ENCODE data around the gene FBXO38. TPM values are rescaled to one million over a fixed set of nuclear protein-coding genes. Genes with fewer than 3 reads are reported as not detected.

Gene FBXO38
- total RNA-seq, 1 donor from 2014 or later = 64.3 TPM

DNA sequence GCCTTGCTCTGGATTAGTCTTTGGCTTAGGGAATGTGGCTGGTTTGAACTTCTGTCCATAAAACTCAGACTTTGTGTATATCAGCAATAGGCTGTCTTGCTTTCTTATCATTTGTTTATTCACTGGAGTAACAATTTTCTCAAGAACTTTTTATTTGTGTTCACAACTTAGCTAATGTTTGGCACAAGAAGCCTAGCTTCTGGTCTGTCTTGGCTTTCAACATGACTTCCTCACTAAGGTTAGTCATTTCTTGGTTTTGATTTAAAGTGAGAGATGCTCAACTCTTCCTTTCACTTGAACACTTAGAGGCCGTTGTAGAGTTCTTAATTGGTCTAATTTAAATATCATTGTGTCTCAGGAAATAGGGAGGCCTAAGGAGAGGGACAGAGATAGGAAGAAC lies 4.9 kb downstream of the FBXO38 start:
- H3K27me3 Mint-ChIP-seq (ENCODE audit: insufficient read depth) = no peaks in the 10 kb centered on the region
- peak overlapping the region; percentile 89 for H3K27ac Mint-ChIP-seq
- no peak for DNase-seq (ENCODE audit: low spot score)
- peaks cover 38% of the 10 kb centered on the region for H3K36me3 Mint-ChIP-seq (ENCODE audit: low read depth)
- H3K9me3 Mint-ChIP-seq = no peaks in the 10 kb centered on the region
- H3K4me3 Mint-ChIP-seq = peak overlapping the region; percentile 45
- intact Hi-C loops (cut with micrococcal nuclease) = loop anchor here (1.0 to 10.0 kb wide), 2 partner anchors 320 to 1346 kb away; partner anchors contain the start of gene PPARGC1B
- H3K4me1 Mint-ChIP-seq (ENCODE audit: low read depth) = peaks cover 72% of the 10 kb centered on the region

DNA sequence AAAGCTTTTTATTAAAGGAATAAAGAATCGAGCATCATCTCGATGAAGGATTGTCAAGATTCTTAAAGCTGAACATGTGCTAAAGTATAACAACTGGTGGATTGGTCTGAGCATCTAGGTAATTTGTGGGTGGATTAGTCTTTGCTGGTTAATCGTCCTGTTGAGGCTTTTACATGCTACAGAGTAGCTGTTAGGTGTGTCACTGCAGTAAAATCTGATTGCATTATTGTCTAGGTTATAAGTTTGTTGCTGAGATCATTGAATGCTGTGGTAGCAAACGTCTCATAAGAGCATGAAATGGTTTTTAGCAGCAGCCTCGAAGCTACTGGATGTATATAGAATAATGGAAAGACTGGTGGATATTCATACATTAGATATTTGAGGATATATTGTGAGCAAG lies 7.2 kb downstream of the FBXO38 start:
- intact Hi-C loops (cut with micrococcal nuclease) = no loop called here
- H3K9me3 Mint-ChIP-seq = no peaks in the 10 kb centered on the region
- no peak overlapping the region for H3K4me3 Mint-ChIP-seq
- H3K4me1 Mint-ChIP-seq (ENCODE audit: low read depth) = peaks cover 61% of the 10 kb centered on the region
- H3K27ac Mint-ChIP-seq = no peak overlapping the region
- no peaks in the 10 kb centered on the region for H3K27me3 Mint-ChIP-seq (ENCODE audit: insufficient read depth)
- H3K36me3 Mint-ChIP-seq (ENCODE audit: low read depth) = peaks cover 30% of the 10 kb centered on the region
- no peak for DNase-seq (ENCODE audit: low spot score)

DNA sequence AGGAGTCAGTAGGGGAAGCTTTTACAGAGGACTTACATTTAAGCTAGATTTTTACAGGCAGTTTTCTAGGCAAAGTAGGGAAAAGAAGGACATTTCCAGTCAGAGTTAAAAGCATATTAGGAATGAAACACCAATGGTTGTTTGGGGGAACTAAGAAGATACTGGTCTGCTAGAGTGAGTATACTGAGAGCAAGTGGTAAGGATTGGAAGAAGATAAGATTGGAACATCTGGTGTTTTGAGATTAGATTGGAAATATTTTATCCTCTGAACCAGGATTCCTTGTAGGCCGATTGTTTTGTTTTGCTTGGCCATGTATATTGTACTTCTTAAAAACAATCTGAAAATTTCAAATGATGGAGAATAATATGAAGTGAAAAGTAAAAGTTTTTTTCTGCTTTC lies 7.7 kb downstream of the FBXO38 start:
- no peak overlapping the region for H3K4me3 Mint-ChIP-seq
- H3K27me3 Mint-ChIP-seq (ENCODE audit: insufficient read depth) = no peaks in the 10 kb centered on the region
- peaks cover 56% of the 10 kb centered on the region for H3K4me1 Mint-ChIP-seq (ENCODE audit: low read depth)
- no peaks in the 10 kb centered on the region for H3K9me3 Mint-ChIP-seq
- no peak for DNase-seq (ENCODE audit: low spot score)
- peaks cover 30% of the 10 kb centered on the region for H3K36me3 Mint-ChIP-seq (ENCODE audit: low read depth)
- intact Hi-C loops (cut with micrococcal nuclease) = no loop called here
- no peak overlapping the region for H3K27ac Mint-ChIP-seq

DNA sequence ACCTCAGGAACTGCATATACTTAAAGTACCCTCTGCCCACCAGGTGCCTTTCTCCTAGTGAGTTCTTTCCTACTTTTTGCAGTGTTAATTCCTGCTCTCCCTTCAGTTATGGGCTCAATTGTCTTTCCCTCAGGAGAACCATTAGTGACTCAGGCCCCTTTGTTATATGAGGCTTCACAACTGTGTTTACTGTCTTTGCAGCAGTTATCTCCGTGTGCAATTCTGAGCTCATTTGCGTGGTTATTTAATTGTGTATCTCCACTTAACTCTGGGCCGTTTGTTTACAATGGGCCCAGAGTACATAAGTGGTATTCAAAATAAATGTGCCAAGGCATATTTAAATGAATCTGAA lies 9.6 kb downstream of the FBXO38 start:
- Mint-ChIP-seq H3K27ac (no peak overlapping the region), H3K4me3 (no peak overlapping the region), H3K27me3 (ENCODE audit: insufficient read depth) (no peaks in the 10 kb centered on the region), H3K9me3 (no peaks in the 10 kb centered on the region), H3K4me1 (ENCODE audit: low read depth) (peaks cover 50% of the 10 kb centered on the region), H3K36me3 (ENCODE audit: low read depth) (peaks cover 34% of the 10 kb centered on the region)
- intact Hi-C loops (cut with micrococcal nuclease) = no loop called here
- DNase-seq (ENCODE audit: low spot score) = no peak

DNA sequence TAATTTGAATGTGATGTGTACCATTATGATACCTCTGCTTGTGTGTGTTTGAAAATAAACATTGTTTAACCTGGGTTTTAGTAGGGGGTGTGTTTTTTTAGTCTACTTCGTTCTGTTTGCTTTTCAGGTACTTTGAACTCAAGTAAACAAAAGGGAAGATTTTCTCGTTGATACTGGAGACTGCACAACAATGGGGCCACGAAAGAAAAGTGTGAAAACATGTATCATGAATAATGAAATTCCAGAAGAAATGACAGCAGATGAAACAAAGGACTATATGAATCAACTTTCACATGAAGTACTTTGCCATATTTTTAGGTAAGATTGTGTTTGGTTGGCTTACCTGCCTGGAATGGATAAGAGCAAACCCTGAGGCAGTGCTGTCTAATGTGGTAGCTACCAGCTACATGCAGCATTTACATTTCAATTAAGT lies 10.8 kb downstream of the FBXO38 start:
- H3K27me3 Mint-ChIP-seq (ENCODE audit: insufficient read depth) = no peaks in the 10 kb centered on the region
- intact Hi-C loops (cut with micrococcal nuclease) = no loop called here
- no peak for DNase-seq (ENCODE audit: low spot score)
- no peaks in the 10 kb centered on the region for H3K9me3 Mint-ChIP-seq
- peaks cover 48% of the 10 kb centered on the region for H3K4me1 Mint-ChIP-seq (ENCODE audit: low read depth)
- H3K36me3 Mint-ChIP-seq (ENCODE audit: low read depth) = peaks cover 39% of the 10 kb centered on the region
- H3K27ac Mint-ChIP-seq = peak overlapping the region; percentile 2
- H3K4me3 Mint-ChIP-seq = no peak overlapping the region

DNA sequence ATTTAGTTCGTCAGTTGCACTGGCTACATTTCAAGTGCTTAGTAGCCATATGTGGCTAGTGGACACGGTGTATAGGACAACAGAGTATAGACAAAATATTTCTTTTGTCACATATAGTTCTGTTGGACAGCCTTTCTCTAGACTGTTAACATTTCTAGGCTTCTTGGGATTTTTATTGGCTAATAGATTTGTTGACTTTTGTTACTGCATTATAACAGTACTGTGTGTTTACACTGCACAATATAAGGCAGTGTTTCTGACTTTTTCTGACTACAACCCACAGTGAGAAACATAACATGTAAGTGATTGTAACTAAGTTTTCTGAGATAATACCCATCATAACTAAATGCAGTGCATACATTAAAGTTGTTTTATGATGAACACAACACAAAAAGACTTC lies 11.3 kb downstream of the FBXO38 start:
- no peak for DNase-seq (ENCODE audit: low spot score)
- H3K4me3 Mint-ChIP-seq = no peak overlapping the region
- H3K36me3 Mint-ChIP-seq (ENCODE audit: low read depth) = peaks cover 39% of the 10 kb centered on the region
- H3K27ac Mint-ChIP-seq = no peak overlapping the region
- no peaks in the 10 kb centered on the region for H3K27me3 Mint-ChIP-seq (ENCODE audit: insufficient read depth)
- H3K4me1 Mint-ChIP-seq (ENCODE audit: low read depth) = peaks cover 50% of the 10 kb centered on the region
- H3K9me3 Mint-ChIP-seq = no peaks in the 10 kb centered on the region
- intact Hi-C loops (cut with micrococcal nuclease) = no loop called here

DNA sequence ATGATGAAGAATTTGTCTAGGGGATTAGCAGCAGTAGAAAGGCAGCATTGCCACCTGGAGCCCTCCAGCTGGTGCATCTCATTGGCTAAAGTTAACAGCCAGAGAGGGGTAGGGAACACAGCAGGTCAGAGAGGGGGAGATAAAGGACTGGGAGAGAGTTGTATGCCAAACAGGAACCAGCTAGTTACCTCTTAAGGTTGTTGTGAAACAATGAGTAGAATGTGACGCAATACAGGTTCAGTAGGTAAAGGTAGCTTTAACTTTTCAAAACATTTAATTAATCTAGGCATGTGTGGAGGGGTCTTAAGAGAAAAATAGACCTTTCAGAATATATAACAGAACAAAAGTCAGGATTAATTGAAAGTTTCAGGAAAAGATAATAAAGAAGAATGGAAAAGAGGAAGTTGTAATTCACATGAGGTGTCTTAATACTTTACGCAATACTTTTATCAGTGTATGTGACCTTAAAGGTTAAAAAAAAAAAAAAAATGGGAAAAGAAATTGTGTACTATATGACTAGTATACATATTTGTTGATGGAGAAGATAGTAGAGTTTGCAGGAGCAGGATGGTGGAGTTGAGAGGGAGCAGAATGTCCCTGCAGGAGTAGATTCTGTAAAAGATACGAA lies 14.3 kb downstream of the FBXO38 start:
- Mint-ChIP-seq H3K4me3 (no peak overlapping the region), H3K27me3 (ENCODE audit: insufficient read depth) (no peaks in the 10 kb centered on the region), H3K9me3 (no peaks in the 10 kb centered on the region), H3K4me1 (ENCODE audit: low read depth) (peaks cover 52% of the 10 kb centered on the region), H3K27ac (no peak overlapping the region), H3K36me3 (ENCODE audit: low read depth) (peaks cover 49% of the 10 kb centered on the region)
- no peak for DNase-seq (ENCODE audit: low spot score)
- intact Hi-C loops (cut with micrococcal nuclease) = no loop called here

DNA sequence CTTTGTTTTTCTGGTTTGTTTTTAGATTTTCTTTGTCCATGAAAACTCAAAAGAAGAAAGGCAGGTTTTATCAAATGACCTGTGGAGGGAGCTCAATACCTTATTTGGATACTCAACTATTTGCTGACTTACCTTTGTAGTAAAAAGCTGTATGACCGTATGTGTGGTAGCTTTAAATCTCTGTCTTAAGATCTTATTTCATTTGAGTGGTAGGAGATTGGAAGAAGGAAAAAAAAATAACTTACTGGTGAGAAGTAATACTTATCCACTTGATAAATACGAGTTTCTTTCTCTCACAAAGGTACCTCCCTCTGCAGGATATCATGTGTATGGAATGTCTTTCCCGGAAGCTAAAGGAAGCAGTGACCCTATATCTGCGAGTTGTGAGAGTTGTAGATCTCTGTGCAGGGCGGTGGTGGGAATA lies 15.0 kb downstream of the FBXO38 start:
- intact Hi-C loops (cut with micrococcal nuclease) = no loop called here
- H3K27ac Mint-ChIP-seq = peak overlapping the region; percentile 45

DNA sequence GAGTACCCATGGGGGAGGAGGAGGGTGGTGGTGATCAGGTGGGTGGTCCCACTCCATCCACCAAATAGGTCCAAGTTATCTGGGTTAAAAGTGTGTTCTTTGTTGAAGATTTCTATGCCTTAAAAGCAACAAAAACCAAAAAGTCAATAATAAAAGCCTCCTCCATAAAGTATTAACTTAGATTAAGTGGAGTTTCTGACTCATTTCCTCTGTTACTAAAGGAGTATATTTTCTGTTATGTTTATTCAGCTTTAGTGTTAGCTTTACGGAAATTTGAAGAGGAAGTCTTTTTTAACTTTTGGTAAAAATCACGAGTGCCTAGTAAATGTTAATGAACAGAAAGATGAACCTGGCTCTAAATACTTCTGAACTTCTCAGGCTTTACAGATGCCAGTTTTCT lies 17.8 kb downstream of the FBXO38 start:
- DNase-seq (ENCODE audit: low spot score) = no peak
- intact Hi-C loops (cut with micrococcal nuclease) = loop anchor here (1.0 to 5.0 kb wide), 2 partner anchors 18 to 36 kb away; partner anchors contain the start of gene FBXO38
- H3K27me3 Mint-ChIP-seq (ENCODE audit: insufficient read depth) = no peaks in the 10 kb centered on the region
- peaks cover 66% of the 10 kb centered on the region for H3K36me3 Mint-ChIP-seq (ENCODE audit: low read depth)
- peak overlapping the region; percentile 42 for H3K27ac Mint-ChIP-seq
- H3K4me1 Mint-ChIP-seq (ENCODE audit: low read depth) = peaks cover 41% of the 10 kb centered on the region
- no peak overlapping the region for H3K4me3 Mint-ChIP-seq
- H3K9me3 Mint-ChIP-seq = no peaks in the 10 kb centered on the region

More for the DNA sequence above, 15.0 kb downstream of the FBXO38 start:
- no peak for DNase-seq (ENCODE audit: low spot score)
- H3K4me3 Mint-ChIP-seq = no peak overlapping the region
- H3K4me1 Mint-ChIP-seq (ENCODE audit: low read depth) = peaks cover 52% of the 10 kb centered on the region
- no peaks in the 10 kb centered on the region for H3K27me3 Mint-ChIP-seq (ENCODE audit: insufficient read depth)
- H3K36me3 Mint-ChIP-seq (ENCODE audit: low read depth) = peaks cover 53% of the 10 kb centered on the region
- H3K9me3 Mint-ChIP-seq = no peaks in the 10 kb centered on the region

DNA sequence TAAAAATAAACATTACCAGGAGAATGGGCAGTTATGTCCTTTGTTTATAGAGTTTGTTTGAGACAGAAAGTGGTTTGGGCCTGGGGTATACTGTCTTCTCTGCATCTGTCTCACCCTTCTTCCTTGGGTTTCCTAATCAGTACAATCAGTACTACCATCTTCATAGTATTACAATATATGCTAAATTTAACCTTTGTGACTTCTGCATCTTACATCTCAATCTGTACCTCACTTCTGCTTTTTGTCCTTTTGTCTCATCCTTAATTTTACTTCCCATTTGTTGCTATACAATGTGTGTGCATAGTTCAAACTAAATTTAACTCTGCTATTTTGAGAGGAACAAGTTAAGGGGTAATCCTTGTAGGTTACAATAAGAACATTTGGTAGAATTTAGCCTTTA lies 19.6 kb downstream of the FBXO38 start:
- Mint-ChIP-seq H3K4me3 (no peak overlapping the region), H3K9me3 (no peaks in the 10 kb centered on the region), H3K4me1 (ENCODE audit: low read depth) (peaks cover 34% of the 10 kb centered on the region), H3K27ac (peak overlapping the region; percentile 23), H3K27me3 (ENCODE audit: insufficient read depth) (no peaks in the 10 kb centered on the region), H3K36me3 (ENCODE audit: low read depth) (peaks cover 66% of the 10 kb centered on the region)
- intact Hi-C loops (cut with micrococcal nuclease) = loop anchor here (5.0 kb wide), 1 partner anchor 34 kb away; no protein-coding TSS in a partner anchor
- no peak for DNase-seq (ENCODE audit: low spot score)

DNA sequence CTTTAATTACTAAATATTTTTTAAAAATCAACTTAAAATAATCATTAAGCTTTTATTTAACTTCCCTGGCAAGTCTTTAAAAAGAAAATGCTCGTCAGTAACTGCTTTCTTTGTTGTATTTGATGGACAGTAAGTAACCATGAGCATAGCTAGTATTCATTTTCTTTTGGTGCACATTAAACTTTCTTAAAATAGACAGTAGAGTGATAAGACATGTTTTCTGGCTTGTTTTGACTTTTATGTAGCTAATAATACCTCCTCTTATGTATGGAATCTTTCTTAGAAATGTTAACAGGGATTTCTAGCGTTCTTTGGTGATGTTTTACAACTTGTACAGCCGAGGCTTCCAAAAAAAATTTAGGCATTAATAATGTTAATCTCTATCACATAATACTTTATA lies 22.6 kb downstream of the FBXO38 start:
- no peak for DNase-seq (ENCODE audit: low spot score)
- H3K9me3 Mint-ChIP-seq = no peaks in the 10 kb centered on the region
- no peak overlapping the region for H3K27ac Mint-ChIP-seq

DNA sequence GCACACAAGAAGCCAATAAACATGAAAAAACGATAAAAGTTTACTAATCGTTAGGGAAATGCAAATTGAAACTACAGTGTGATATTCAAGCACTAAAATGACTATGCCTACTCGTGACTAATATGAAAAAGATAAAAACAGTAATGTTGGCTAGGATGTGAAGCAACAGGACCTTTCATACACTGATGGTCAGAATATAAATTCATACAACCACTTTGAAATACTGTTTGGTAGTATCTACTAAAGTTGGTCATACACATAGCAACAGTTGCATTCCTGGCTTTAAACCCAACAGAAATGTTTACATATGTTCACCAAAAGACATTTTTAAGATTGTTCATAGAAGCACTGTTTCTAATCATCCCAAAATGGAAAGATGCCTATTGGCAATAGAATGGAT lies 24.3 kb downstream of the FBXO38 start:
- no peak for DNase-seq (ENCODE audit: low spot score)
- Mint-ChIP-seq H3K4me1 (ENCODE audit: low read depth) (peaks cover 5% of the 10 kb centered on the region), H3K27ac (no peak overlapping the region), H3K27me3 (ENCODE audit: insufficient read depth) (no peaks in the 10 kb centered on the region), H3K36me3 (ENCODE audit: low read depth) (peaks cover 63% of the 10 kb centered on the region), H3K4me3 (no peak overlapping the region), H3K9me3 (no peaks in the 10 kb centered on the region)
- intact Hi-C loops (cut with micrococcal nuclease) = no loop called here

More for the DNA sequence above, 22.6 kb downstream of the FBXO38 start:
- intact Hi-C loops (cut with micrococcal nuclease) = no loop called here
- Mint-ChIP-seq H3K27me3 (ENCODE audit: insufficient read depth) (no peaks in the 10 kb centered on the region), H3K4me1 (ENCODE audit: low read depth) (peaks cover 11% of the 10 kb centered on the region), H3K36me3 (ENCODE audit: low read depth) (peaks cover 60% of the 10 kb centered on the region), H3K4me3 (no peak overlapping the region)

DNA sequence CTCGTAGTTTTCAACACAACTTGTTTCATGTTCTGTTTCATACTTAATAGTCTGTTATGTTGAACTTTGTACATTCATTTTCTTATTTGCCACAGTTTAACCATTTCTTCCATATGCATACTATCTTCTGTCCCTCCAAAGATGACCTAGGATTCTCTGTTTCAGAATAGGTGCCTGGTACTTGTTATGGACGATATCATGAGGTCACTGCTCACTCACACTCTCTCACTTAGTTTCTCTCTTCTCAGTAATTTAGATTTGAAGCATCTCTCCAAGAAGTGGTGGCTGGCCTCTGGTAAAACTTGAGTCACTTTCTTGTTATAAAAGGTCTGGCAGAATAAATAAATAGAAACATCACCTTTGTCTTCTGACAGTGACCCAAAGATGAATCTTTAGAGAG lies 28.4 kb downstream of the FBXO38 start:
- no peaks in the 10 kb centered on the region for H3K9me3 Mint-ChIP-seq
- H3K27ac Mint-ChIP-seq = no peak overlapping the region
- intact Hi-C loops (cut with micrococcal nuclease) = no loop called here
- no peak for DNase-seq (ENCODE audit: low spot score)
- peaks cover 53% of the 10 kb centered on the region for H3K36me3 Mint-ChIP-seq (ENCODE audit: low read depth)
- no peak overlapping the region for H3K4me3 Mint-ChIP-seq
- no peaks in the 10 kb centered on the region for H3K27me3 Mint-ChIP-seq (ENCODE audit: insufficient read depth)
- H3K4me1 Mint-ChIP-seq (ENCODE audit: low read depth) = no peaks in the 10 kb centered on the region

DNA sequence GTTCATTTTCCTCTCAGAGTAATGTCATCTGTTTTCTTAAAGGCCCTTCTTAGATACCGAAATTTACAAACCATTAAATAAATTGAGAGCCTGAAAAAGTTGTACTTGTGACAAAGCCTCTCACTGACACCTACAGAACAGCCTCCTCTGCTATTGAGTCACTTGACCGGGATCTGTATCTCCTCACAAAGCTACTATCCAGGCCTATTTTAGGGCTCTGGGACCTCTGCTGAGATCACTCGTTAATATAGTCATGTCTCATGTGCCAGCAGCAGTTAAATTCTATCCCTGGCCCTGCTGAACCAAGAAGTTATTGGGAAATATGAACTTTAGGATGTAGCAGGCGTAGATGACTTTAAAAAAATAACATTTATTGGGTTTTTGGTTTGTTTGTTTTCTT lies 31.1 kb downstream of the FBXO38 start:
- Mint-ChIP-seq H3K27ac (no peak overlapping the region), H3K4me3 (no peak overlapping the region), H3K4me1 (ENCODE audit: low read depth) (no peaks in the 10 kb centered on the region), H3K27me3 (ENCODE audit: insufficient read depth) (no peaks in the 10 kb centered on the region), H3K9me3 (no peaks in the 10 kb centered on the region), H3K36me3 (ENCODE audit: low read depth) (peaks cover 65% of the 10 kb centered on the region)
- intact Hi-C loops (cut with micrococcal nuclease) = no loop called here
- DNase-seq (ENCODE audit: low spot score) = no peak

Measured in activated T-helper 1 cell treated with anti-CD3 and anti-CD28 coated beads, Interleukin-12 subunit alpha, Interleukin-12 subunit beta, Interleukin-2, Interleukin-4 antibody, amounts not matched to agents 30 ng/mL and 10 ng/mL and 1 ng/mL, durations not matched to agents 14 hours and 24 hours and 36 hours (primary cell).